Measurements from ENCODE around the gene ARHGAP6. TPM values are rescaled to one million over a fixed set of nuclear protein-coding genes. Genes with fewer than 3 reads are reported as not detected.

The ARHGAP6 gene
- total and polyA plus RNA-seq, 9 of the 15 experiments (the other 6 are each of a cell fraction or from before 2014, with no cell fraction given), result 12.5 to 63.6 (median 41.8) TPM

GRCh38 chrX:11129534-11130105, 536.1 kb downstream of the ARHGAP6 start:
- BruUV-seq (replicated peaks), result no TSS peak
- FAIRE-seq (no peak), ATAC-seq (no peak), DNase-seq (ENCODE audit: extremely low read depth in 1 of 4, low spot score in 3 of 4) (no peak)
- Histone ChIP-seq H3K4me1 (replicated peaks in 1 of 2; ENCODE audit: control insufficient read depth in 2 of 2, insufficient read depth in 2 of 2, low read length in 2 of 2) (peaks cover 0 to 2% of the 10 kb centered on the region in 2 experiments; a peak in 2 of 5 replicates), H3K27ac (ENCODE audit: extremely low read depth, low read depth, low read length) (no peak overlapping the region), H3K9me3 (replicated peaks; ENCODE audit: control insufficient read depth, insufficient read depth, low read depth, low read length) (no peaks in the 10 kb centered on the region), H3K79me2 (ENCODE audit: control insufficient read depth, insufficient read depth, low read length) (no peaks in the 10 kb centered on the region), H4K20me1 (replicated peaks; ENCODE audit: control insufficient read depth, insufficient read depth, low read length) (no peaks in the 10 kb centered on the region), H3K9ac (ENCODE audit: insufficient read depth in 1 of 2, low read depth in 2 of 2, low read length in 2 of 2) (no peak overlapping the region), H2AFZ (ENCODE audit: low read depth, low read length) (no peak overlapping the region), H3K4me3 (no peak overlapping the region), H3K4me2 (ENCODE audit: insufficient read depth, low read length) (no peak overlapping the region), H3K36me3 (ENCODE audit: control insufficient read depth, insufficient read depth, low read length) (no peaks in the 10 kb centered on the region), H3K9me1 (ENCODE audit: control insufficient read depth, insufficient read depth, low read length) (no peaks in the 10 kb centered on the region), H3K27me3 (ENCODE audit: control insufficient read depth in 2 of 2, insufficient read depth in 2 of 2, low read length in 2 of 2) (no peaks in the 10 kb centered on the region)
- WGBS (ENCODE audit: insufficient coverage, low coverage, missing lambda C conversion rate), result 58% methylated on average over 5 of the region's 5 CpGs
- intact Hi-C loops (cut with micrococcal nuclease) (loop anchor here (10.0 kb wide), 1 partner anchor 255 kb away; no protein-coding TSS in a partner anchor), in situ Hi-C loops (cut with MboI) (loop anchor here (10.0 kb wide), 1 partner anchor 955 kb away; no protein-coding TSS in a partner anchor)
- no peak for TF ChIP-seq TEAD2 (tag; IDR thresholded peaks at IDR 0.05)
- no peak for TF ChIP-seq ZFP30 (CRISPR knock-in tag; IDR thresholded peaks at IDR 0.05; ENCODE audit: borderline replicate concordance)
- no peak for TF ChIP-seq DNMT1 (IDR thresholded peaks at IDR 0.05)
- no peak for TF ChIP-seq NELFE (IDR thresholded peaks at IDR 0.05; ENCODE audit: insufficient read depth, insufficient read length)
- TF ChIP-seq FOXO4 (CRISPR knock-in tag; IDR thresholded peaks at IDR 0.05), result no peak
- no peak for TF ChIP-seq ZNF395 (CRISPR knock-in tag; IDR thresholded peaks at IDR 0.05)
- no peak for TF ChIP-seq GABPB1 (CRISPR knock-in tag; IDR thresholded peaks at IDR 0.05)
- ChIA-PET POLR2A (interaction anchor here (0.6 kb wide), 2 partner anchors 19 to 458 kb away, joined by 3 read pairs; no protein-coding TSS in a partner anchor), CTCF (ENCODE audit: low intra/inter-chr PET ratio) (no interaction called here)
